ENCODE measurements around the gene C2CD5.

Gene C2CD5

DNA sequence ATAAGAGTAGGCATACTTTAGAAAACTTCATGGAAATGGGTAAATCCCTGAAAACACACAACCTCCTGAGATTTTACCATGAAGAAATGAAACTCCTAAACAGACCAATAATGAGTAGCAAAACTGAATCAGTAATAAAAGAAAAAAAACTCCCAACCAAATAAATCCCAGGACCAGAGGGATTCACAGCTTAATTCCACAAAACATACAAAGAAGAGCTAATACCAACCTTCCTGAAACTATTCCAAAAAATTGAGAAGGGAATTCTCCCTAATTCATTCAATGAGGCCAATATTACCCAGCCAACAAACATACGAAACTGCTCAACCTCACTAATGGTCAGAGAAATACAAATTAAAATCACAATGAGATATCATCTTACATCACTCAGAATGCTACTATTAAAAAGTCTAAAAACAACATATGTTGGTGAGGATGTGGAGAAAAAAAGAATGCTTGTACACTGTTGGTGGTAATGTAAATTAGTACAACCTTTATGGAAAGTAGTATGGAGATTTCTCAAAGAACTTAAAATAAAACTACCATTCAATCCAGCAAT is 112.6 kb downstream of the C2CD5 start:
- H2BK12ac ChIP-seq (ENCODE audit: low read length in 2 of 2), result no peak overlapping the region
- H3K27me3 ChIP-seq (ENCODE audit: control insufficient read depth in 1 of 2, insufficient read depth in 1 of 2, low read length in 2 of 2), result no peaks in the 10 kb centered on the region
- no peak overlapping the region for H2BK5ac ChIP-seq (ENCODE audit: low read depth, low read length, poor library complexity, severe bottlenecking)
- H3K9me3 ChIP-seq (ENCODE audit: control insufficient read depth, low read length), result no peaks in the 10 kb centered on the region
- H2AK5ac ChIP-seq (ENCODE audit: low read length, severe bottlenecking), result no peak overlapping the region
- no peak overlapping the region for H2BK15ac ChIP-seq (ENCODE audit: low read depth, poor library complexity, severe bottlenecking)
- no peak overlapping the region for H2BK120ac ChIP-seq (ENCODE audit: low read depth, low read length)
- H3K18ac ChIP-seq (ENCODE audit: low read depth in 1 of 2, low read length in 2 of 2), result no peak overlapping the region
- H3K4me3 ChIP-seq (ENCODE audit: insufficient read depth in 1 of 2, low read depth in 1 of 2, low read length in 2 of 2), result peak overlapping the region in 1 of 2 experiments; percentile 19
- H3K4me2 ChIP-seq (ENCODE audit: low read length, poor library complexity, severe bottlenecking), result no peak overlapping the region
- no peak overlapping the region for H3K4ac ChIP-seq (ENCODE audit: low read depth in 1 of 2, low read length in 2 of 2)
- no peak overlapping the region for H3K14ac ChIP-seq (ENCODE audit: low read length in 2 of 2)
- no peak overlapping the region for H4K8ac ChIP-seq (ENCODE audit: low read length)
- H3K9ac ChIP-seq (ENCODE audit: low read length), result peak overlapping the region; percentile 68
- H3K23ac ChIP-seq (ENCODE audit: low read length in 2 of 2), result no peak overlapping the region
- H2AFZ ChIP-seq (ENCODE audit: low read depth, low read length), result no peak overlapping the region
- no peaks in the 10 kb centered on the region for H3K36me3 ChIP-seq (ENCODE audit: control insufficient read depth in 1 of 2, insufficient read depth in 2 of 2, low read depth in 1 of 2, low read length in 2 of 2)
- H3K79me1 ChIP-seq (replicated peaks; ENCODE audit: low read length, poor library complexity, severe bottlenecking), result no peaks in the 10 kb centered on the region
- no peak for DNase-seq
- H4K91ac ChIP-seq (ENCODE audit: low read length), result no peak overlapping the region
- H3K27ac ChIP-seq (ENCODE audit: low read length, poor library complexity, severe bottlenecking), result no peak overlapping the region
- 100% methylated on average over 1 of the region's 1 CpG for WGBS
- H3K4me1 ChIP-seq (ENCODE audit: control insufficient read depth, insufficient read depth, low read depth, low read length), result peaks cover under 1% of the 10 kb centered on the region

- no peak overlapping the region for H3K4ac ChIP-seq (ENCODE audit: low read depth in 1 of 2, low read length in 2 of 2)
- H3K79me1 ChIP-seq (replicated peaks; ENCODE audit: low read length, poor library complexity, severe bottlenecking), result no peaks in the 10 kb centered on the region
- H3K9ac ChIP-seq (ENCODE audit: low read length), result no peak overlapping the region
- no peaks in the 10 kb centered on the region for H3K9me3 ChIP-seq (ENCODE audit: control insufficient read depth, low read length)
- no peak overlapping the region for H3K23ac ChIP-seq (ENCODE audit: low read length in 2 of 2)
- no peak overlapping the region for H3K18ac ChIP-seq (ENCODE audit: low read depth in 1 of 2, low read length in 2 of 2)
- no peak for DNase-seq
- H3K14ac ChIP-seq (ENCODE audit: low read length in 2 of 2), result no peak overlapping the region
- H2AK5ac ChIP-seq (ENCODE audit: low read length, severe bottlenecking), result no peak overlapping the region
- H2AFZ ChIP-seq (ENCODE audit: low read depth, low read length), result no peak overlapping the region
- H2BK12ac ChIP-seq (ENCODE audit: low read length in 2 of 2), result no peak overlapping the region
- H2BK120ac ChIP-seq (ENCODE audit: low read depth, low read length), result no peak overlapping the region
- H3K27me3 ChIP-seq (ENCODE audit: control insufficient read depth in 1 of 2, insufficient read depth in 1 of 2, low read length in 2 of 2), result no peaks in the 10 kb centered on the region
- H3K36me3 ChIP-seq (ENCODE audit: control insufficient read depth in 1 of 2, insufficient read depth in 2 of 2, low read depth in 1 of 2, low read length in 2 of 2), result no peaks in the 10 kb centered on the region
- H3K4me2 ChIP-seq (ENCODE audit: low read length, poor library complexity, severe bottlenecking), result no peak overlapping the region
- H3K4me3 ChIP-seq (ENCODE audit: insufficient read depth in 1 of 2, low read depth in 1 of 2, low read length in 2 of 2), result no peak overlapping the region
- no peak overlapping the region for H3K27ac ChIP-seq (ENCODE audit: low read length, poor library complexity, severe bottlenecking)
- H3K4me1 ChIP-seq (ENCODE audit: control insufficient read depth, insufficient read depth, low read depth, low read length), result no peaks in the 10 kb centered on the region
- no peak overlapping the region for H4K8ac ChIP-seq (ENCODE audit: low read length)
- no peak overlapping the region for H2BK15ac ChIP-seq (ENCODE audit: low read depth, poor library complexity, severe bottlenecking)
- no peak overlapping the region for H2BK5ac ChIP-seq (ENCODE audit: low read depth, low read length, poor library complexity, severe bottlenecking)
- H4K91ac ChIP-seq (ENCODE audit: low read length), result no peak overlapping the region
These were observed 127.5 kb downstream of the C2CD5 start for GRCh38 chr12:22416801-22417200.

GRCh38 chr12:22415342-22416309 is 128.7 kb downstream of the C2CD5 start:
- H3K9ac ChIP-seq (ENCODE audit: low read length), result no peak overlapping the region
- no peak overlapping the region for H3K27ac ChIP-seq (ENCODE audit: low read length, poor library complexity, severe bottlenecking)
- H3K9me3 ChIP-seq (ENCODE audit: control insufficient read depth, low read length), result no peaks in the 10 kb centered on the region
- H3K14ac ChIP-seq (ENCODE audit: low read length in 2 of 2), result no peak overlapping the region
- H4K8ac ChIP-seq (ENCODE audit: low read length), result no peak overlapping the region
- H3K4ac ChIP-seq (ENCODE audit: low read depth in 1 of 2, low read length in 2 of 2), result no peak overlapping the region
- H4K91ac ChIP-seq (ENCODE audit: low read length), result no peak overlapping the region
- no peak overlapping the region for H3K4me3 ChIP-seq (ENCODE audit: insufficient read depth in 1 of 2, low read depth in 1 of 2, low read length in 2 of 2)
- H3K23ac ChIP-seq (ENCODE audit: low read length in 2 of 2), result no peak overlapping the region
- 60% methylated on average over 1 of the region's 4 CpGs for WGBS
- H2BK5ac ChIP-seq (ENCODE audit: low read depth, low read length, poor library complexity, severe bottlenecking), result no peak overlapping the region
- H3K18ac ChIP-seq (ENCODE audit: low read depth in 1 of 2, low read length in 2 of 2), result no peak overlapping the region
- H3K27me3 ChIP-seq (ENCODE audit: control insufficient read depth in 1 of 2, insufficient read depth in 1 of 2, low read length in 2 of 2), result no peaks in the 10 kb centered on the region
- H2AK5ac ChIP-seq (ENCODE audit: low read length, severe bottlenecking), result no peak overlapping the region
- H2BK12ac ChIP-seq (ENCODE audit: low read length in 2 of 2), result no peak overlapping the region
- H2BK15ac ChIP-seq (ENCODE audit: low read depth, poor library complexity, severe bottlenecking), result no peak overlapping the region
- DNase-seq, result no peak
- H3K36me3 ChIP-seq (ENCODE audit: control insufficient read depth in 1 of 2, insufficient read depth in 2 of 2, low read depth in 1 of 2, low read length in 2 of 2), result no peaks in the 10 kb centered on the region
- no peaks in the 10 kb centered on the region for H3K79me1 ChIP-seq (replicated peaks; ENCODE audit: low read length, poor library complexity, severe bottlenecking)
- H2AFZ ChIP-seq (ENCODE audit: low read depth, low read length), result no peak overlapping the region
- H3K4me1 ChIP-seq (ENCODE audit: control insufficient read depth, insufficient read depth, low read depth, low read length), result no peaks in the 10 kb centered on the region
- no peak overlapping the region for H3K4me2 ChIP-seq (ENCODE audit: low read length, poor library complexity, severe bottlenecking)
- no peak overlapping the region for H2BK120ac ChIP-seq (ENCODE audit: low read depth, low read length)

- Histone ChIP-seq H3K4ac (ENCODE audit: low read depth in 1 of 2, low read length in 2 of 2) (no peak overlapping the region), H3K36me3 (ENCODE audit: control insufficient read depth in 1 of 2, insufficient read depth in 2 of 2, low read depth in 1 of 2, low read length in 2 of 2) (no peaks in the 10 kb centered on the region), H4K8ac (ENCODE audit: low read length) (no peak overlapping the region), H3K23ac (ENCODE audit: low read length in 2 of 2) (no peak overlapping the region), H3K18ac (ENCODE audit: low read depth in 1 of 2, low read length in 2 of 2) (no peak overlapping the region), H3K27me3 (ENCODE audit: control insufficient read depth in 1 of 2, insufficient read depth in 1 of 2, low read length in 2 of 2) (no peaks in the 10 kb centered on the region), H3K9me3 (ENCODE audit: control insufficient read depth, low read length) (no peaks in the 10 kb centered on the region), H4K91ac (ENCODE audit: low read length) (no peak overlapping the region), H2AK5ac (ENCODE audit: low read length, severe bottlenecking) (no peak overlapping the region), H3K14ac (ENCODE audit: low read length in 2 of 2) (no peak overlapping the region), H3K4me2 (ENCODE audit: low read length, poor library complexity, severe bottlenecking) (no peak overlapping the region), H2BK15ac (ENCODE audit: low read depth, poor library complexity, severe bottlenecking) (no peak overlapping the region), H2BK120ac (ENCODE audit: low read depth, low read length) (no peak overlapping the region), H3K4me1 (ENCODE audit: control insufficient read depth, insufficient read depth, low read depth, low read length) (no peaks in the 10 kb centered on the region), H3K4me3 (ENCODE audit: insufficient read depth in 1 of 2, low read depth in 1 of 2, low read length in 2 of 2) (no peak overlapping the region), H2BK5ac (ENCODE audit: low read depth, low read length, poor library complexity, severe bottlenecking) (no peak overlapping the region), H3K9ac (ENCODE audit: low read length) (no peak overlapping the region), H2BK12ac (ENCODE audit: low read length in 2 of 2) (no peak overlapping the region), H3K79me1 (replicated peaks; ENCODE audit: low read length, poor library complexity, severe bottlenecking) (no peaks in the 10 kb centered on the region), H3K27ac (ENCODE audit: low read length, poor library complexity, severe bottlenecking) (no peak overlapping the region), H2AFZ (ENCODE audit: low read depth, low read length) (no peak overlapping the region)
- no CpG with 5 or more reads among the region's 2 CpGs for WGBS
- no peak for DNase-seq
These were observed 129.6 kb downstream of the C2CD5 start for GRCh38 chr12:22414742-22415141.

Measured in mesenchymal stem cell (in vitro differentiated cells and primary cell).